PFSK-1 (cell line): Measurements from ENCODE around the gene BPIFB4.

Experiments
- FOXP2 ChIP-seq: optimal IDR thresholded peaks from 2 replicates; pipeline ENCODE3; 2011; ENCODE audit warnings: borderline replicate concordance, control low read depth, inconsistent platforms; ENCODE audit not compliant: insufficient read depth; ENCODE audit errors: extremely low read length, extremely low read depth
- POLR2AphosphoS5 ChIP-seq: IDR thresholded peaks from 2 replicates; pipeline ENCODE4 v1.6.1; 2012; ENCODE audit warnings: low read depth, mild to moderate bottlenecking, control low read depth, low read length, moderate library complexity
- SIN3A ChIP-seq: IDR thresholded peaks from 2 replicates; pipeline ENCODE4 v1.6.1; 2012; ENCODE audit warnings: mild to moderate bottlenecking, low read length, moderate library complexity, borderline replicate concordance; ENCODE audit not compliant: insufficient read depth
- TAF1 ChIP-seq: IDR thresholded peaks from 2 replicates; pipeline ENCODE4 v1.6.1; 2012; ENCODE audit warnings: low read length, control low read depth, borderline replicate concordance; ENCODE audit not compliant: insufficient read depth
- TF ChIP-seq, protein P1 (sequence below), 2 experiments: IDR thresholded peaks; 2 replicates each; pipeline versions ENCODE4 v1.6.1 to v1.8.0; 2011 to 2012; ENCODE audit warnings: low read depth in 2 of 2, low read length in 2 of 2, control low read depth in 1 of 2, inconsistent platforms in 1 of 2, mild to moderate bottlenecking in 1 of 2, moderate library complexity in 1 of 2; ENCODE audit not compliant: insufficient read depth in 1 of 2

The BPIFB4 gene

DNA sequence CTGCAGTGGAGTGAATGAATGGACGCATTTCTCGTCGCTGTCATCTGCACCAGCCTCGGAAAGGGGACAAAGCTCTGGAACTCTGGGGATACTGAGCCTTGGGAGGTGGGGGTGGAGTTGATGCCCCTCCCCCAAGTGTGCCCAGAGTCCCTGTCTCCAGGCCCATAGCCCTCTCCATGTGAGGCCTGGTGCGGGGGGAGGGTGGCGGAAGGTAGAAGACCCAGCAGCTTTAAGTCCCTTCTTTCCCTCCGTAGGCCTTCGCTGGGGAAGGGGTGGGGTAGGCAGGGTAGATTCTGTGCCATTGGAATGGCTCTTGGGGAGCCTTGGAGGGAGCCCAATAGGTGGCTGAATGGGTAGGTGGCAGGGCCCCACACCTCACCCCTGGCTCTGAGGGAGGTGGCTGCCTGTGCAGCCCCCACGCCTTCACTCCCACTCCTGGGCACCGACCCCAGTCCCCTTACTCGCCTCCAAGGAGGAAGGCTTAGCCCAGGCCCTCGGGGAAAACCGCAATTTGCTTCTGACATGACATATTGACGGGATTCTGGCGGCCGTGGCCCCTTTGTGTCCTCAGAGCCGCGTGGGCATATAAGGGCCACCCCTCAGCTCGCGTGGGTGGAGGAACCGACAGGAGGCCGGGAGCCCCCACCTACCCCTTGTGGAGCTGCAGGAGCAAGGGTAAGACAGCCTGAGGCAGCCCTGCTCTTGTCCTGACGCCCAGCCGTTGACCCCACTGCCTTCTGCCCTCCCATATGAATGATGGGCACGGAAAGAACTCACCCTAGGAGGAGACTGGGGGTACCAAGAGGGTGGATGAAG, 25.9 kb upstream of the BPIFB4 start, which contains the start of gene BPIFB3:
BPIFB3 (plus strand) TSS at position 613 of the 816 bp plus-strand sequence. CDS start 1,533 bp downstream, outside the sequence.
- TF ChIP-seq, protein P1, sequence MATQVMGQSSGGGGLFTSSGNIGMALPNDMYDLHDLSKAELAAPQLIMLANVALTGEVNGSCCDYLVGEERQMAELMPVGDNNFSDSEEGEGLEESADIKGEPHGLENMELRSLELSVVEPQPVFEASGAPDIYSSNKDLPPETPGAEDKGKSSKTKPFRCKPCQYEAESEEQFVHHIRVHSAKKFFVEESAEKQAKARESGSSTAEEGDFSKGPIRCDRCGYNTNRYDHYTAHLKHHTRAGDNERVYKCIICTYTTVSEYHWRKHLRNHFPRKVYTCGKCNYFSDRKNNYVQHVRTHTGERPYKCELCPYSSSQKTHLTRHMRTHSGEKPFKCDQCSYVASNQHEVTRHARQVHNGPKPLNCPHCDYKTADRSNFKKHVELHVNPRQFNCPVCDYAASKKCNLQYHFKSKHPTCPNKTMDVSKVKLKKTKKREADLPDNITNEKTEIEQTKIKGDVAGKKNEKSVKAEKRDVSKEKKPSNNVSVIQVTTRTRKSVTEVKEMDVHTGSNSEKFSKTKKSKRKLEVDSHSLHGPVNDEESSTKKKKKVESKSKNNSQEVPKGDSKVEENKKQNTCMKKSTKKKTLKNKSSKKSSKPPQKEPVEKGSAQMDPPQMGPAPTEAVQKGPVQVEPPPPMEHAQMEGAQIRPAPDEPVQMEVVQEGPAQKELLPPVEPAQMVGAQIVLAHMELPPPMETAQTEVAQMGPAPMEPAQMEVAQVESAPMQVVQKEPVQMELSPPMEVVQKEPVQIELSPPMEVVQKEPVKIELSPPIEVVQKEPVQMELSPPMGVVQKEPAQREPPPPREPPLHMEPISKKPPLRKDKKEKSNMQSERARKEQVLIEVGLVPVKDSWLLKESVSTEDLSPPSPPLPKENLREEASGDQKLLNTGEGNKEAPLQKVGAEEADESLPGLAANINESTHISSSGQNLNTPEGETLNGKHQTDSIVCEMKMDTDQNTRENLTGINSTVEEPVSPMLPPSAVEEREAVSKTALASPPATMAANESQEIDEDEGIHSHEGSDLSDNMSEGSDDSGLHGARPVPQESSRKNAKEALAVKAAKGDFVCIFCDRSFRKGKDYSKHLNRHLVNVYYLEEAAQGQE (IDR thresholded peaks at IDR 0.05; ENCODE audit: insufficient read depth in 1 of 2, low read depth in 2 of 2, low read length in 2 of 2): no peak
- no peak for TF ChIP-seq SIN3A
- TF ChIP-seq TAF1: no peak
- no peak for TF ChIP-seq FOXP2
- no peak for TF ChIP-seq POLR2AphosphoS5

- no peak for TF ChIP-seq POLR2AphosphoS5
- TF ChIP-seq, protein P1 (IDR thresholded peaks at IDR 0.05; ENCODE audit: insufficient read depth in 1 of 2, low read depth in 2 of 2, low read length in 2 of 2): no peak
- TF ChIP-seq TAF1: no peak
Measured at GRCh38 chr20:33054381-33054780, 25.1 kb upstream of the BPIFB4 start.

DNA sequence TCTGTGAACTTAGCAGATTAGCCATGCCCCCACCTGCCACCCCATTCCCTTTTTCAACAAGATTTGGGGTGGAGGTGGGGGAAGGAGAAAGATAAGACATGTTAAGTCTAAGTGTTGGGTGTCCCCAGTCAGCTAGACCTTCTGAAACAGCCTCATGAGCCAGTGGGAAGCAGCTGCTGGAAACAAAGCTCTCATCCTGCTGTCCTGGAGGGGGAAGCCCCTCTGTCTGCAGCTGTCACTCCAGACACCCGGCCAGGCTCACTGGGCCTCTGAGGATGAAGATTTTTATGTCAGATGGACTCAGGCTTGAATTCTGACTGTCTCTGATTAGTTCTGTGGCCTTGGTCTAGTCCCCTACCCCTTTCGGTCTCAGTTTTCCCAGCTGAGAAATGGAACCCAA, 24.7 kb upstream of the BPIFB4 start:
- TF ChIP-seq POLR2AphosphoS5 (no peak), SIN3A (no peak), TAF1 (no peak)

DNA sequence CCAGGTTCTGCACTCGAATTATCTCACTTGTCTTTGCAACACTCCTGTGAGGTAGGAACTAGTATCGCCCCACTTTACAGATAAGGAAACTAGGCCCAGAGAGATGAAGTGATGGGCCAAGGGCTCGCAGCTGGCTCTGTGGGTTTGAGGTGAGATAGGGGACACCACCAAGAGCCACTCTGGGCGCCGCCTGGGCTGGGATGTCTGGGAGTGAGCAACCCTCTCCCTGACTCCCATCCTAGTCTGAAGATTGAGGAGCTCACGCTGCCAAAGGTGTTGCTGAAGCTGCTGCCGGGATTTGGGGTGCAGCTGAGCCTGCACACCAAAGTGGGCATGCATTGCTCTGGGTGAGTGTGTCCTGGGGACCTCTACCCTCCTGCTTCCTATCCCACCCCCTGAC, 20.3 kb upstream of the BPIFB4 start:
- TF ChIP-seq POLR2AphosphoS5 (no peak), TAF1 (no peak), SIN3A (no peak)
- TF ChIP-seq, protein P1 (IDR thresholded peaks at IDR 0.05; ENCODE audit: insufficient read depth in 1 of 2, low read depth in 2 of 2, low read length in 2 of 2): no peak

- TF ChIP-seq FOXP2 (no peak), TAF1 (no peak), POLR2AphosphoS5 (no peak), SIN3A (no peak)
- TF ChIP-seq, protein P1 (IDR thresholded peaks at IDR 0.05; ENCODE audit: insufficient read depth in 1 of 2, low read depth in 2 of 2, low read length in 2 of 2): no peak
Measured at GRCh38 chr20:33059741-33060390, 19.6 kb upstream of the BPIFB4 start.
